ENCODE results near the gene YAP1.
"Not testable (repeated sequence)": the region's sequence is repeated elsewhere in the genome, so short reads cannot be mapped to it uniquely, and the experiment has no call there.

The YAP1 gene

GRCh38 chr11:102244681-102245409, 134.6 kb downstream of the YAP1 start:
- no peak for DNase-seq

- DNase-seq = no peak
Observed at GRCh38 chr11:102251423-102251822, 141.2 kb downstream of the YAP1 start.

- DNase-seq = no peak
Observed at GRCh38 chr11:102252339-102252891, 142.2 kb downstream of the YAP1 start.

GRCh38 chr11:102253020-102253715, 142.9 kb downstream of the YAP1 start:
- no peak for DNase-seq

- DNase-seq = no peak
Observed at GRCh38 chr11:102254047-102254446, 143.8 kb downstream of the YAP1 start.

GRCh38 chr11:102256251-102256650, 146.0 kb downstream of the YAP1 start:
- no peak for DNase-seq

- DNase-seq = no peak
Observed at GRCh38 chr11:102260241-102260640, 150.0 kb downstream of the YAP1 start.

GRCh38 chr11:102263379-102264003, 153.2 kb downstream of the YAP1 start:
- no peak for DNase-seq

GRCh38 chr11:102264704-102265103, 154.5 kb downstream of the YAP1 start:
- not testable (repeated sequence) for DNase-seq

GRCh38 chr11:102266099-102266498, 155.9 kb downstream of the YAP1 start:
- no peak for DNase-seq

GRCh38 chr11:102267609-102268008, 157.4 kb downstream of the YAP1 start:
- no peak for DNase-seq

GRCh38 chr11:102268083-102268984, 158.1 kb downstream of the YAP1 start:
- peak; percentile 93 for DNase-seq

- no peak for DNase-seq
Observed at GRCh38 chr11:102268985-102269470, 158.8 kb downstream of the YAP1 start.

- no peak for DNase-seq
Observed at GRCh38 chr11:102269927-102270326, 159.7 kb downstream of the YAP1 start.

- DNase-seq = no peak
Observed at GRCh38 chr11:102272047-102272824, 162.0 kb downstream of the YAP1 start.

GRCh38 chr11:102274628-102275027, 164.4 kb downstream of the YAP1 start:
- DNase-seq = no peak

- no peak for DNase-seq
Observed at GRCh38 chr11:102276362-102276761, 166.1 kb downstream of the YAP1 start.

- DNase-seq = no peak
Observed at GRCh38 chr11:102276783-102277182, 166.5 kb downstream of the YAP1 start.

- DNase-seq = no peak
Observed at GRCh38 chr11:102279641-102280170, 169.5 kb downstream of the YAP1 start.

GRCh38 chr11:102280245-102280833, 170.1 kb downstream of the YAP1 start:
- DNase-seq = no peak
